Type B pancreatic cell (in vitro differentiated cells): Measurements from ENCODE around the gene E2F4. TPM values are rescaled to one million over a fixed set of nuclear protein-coding genes. Genes with fewer than 3 reads are reported as not detected.
A peak's percentile ranks its signal among the peaks of the same experiment; 100 is the strongest.

Experiments
- DNase-seq: peaks from one replicate; pipeline ENCODE4 v3.0.0; 2021; ENCODE audit warnings: mixed read lengths; ENCODE audit not compliant: unreplicated experiment; ENCODE audit errors: extremely low spot score
- H3K27ac Mint-ChIP-seq: 2 replicates; pipeline ENCODE4 v1.8.0; 2021; ENCODE audit warnings: mild to moderate bottlenecking, mixed read lengths
- H3K27me3 Mint-ChIP-seq: 2 replicates; pipeline ENCODE4 v1.8.0; 2021; ENCODE audit warnings: mixed read lengths
- H3K36me3 Mint-ChIP-seq: 2 replicates; pipeline ENCODE4 v1.8.0; 2021; ENCODE audit warnings: mixed read lengths
- H3K4me1 Mint-ChIP-seq: one replicate; pipeline ENCODE4 v1.8.0; 2021; ENCODE audit warnings: mixed read lengths; ENCODE audit not compliant: unreplicated experiment
- H3K4me3 Mint-ChIP-seq: 2 replicates; pipeline ENCODE4 v1.8.0; 2021; ENCODE audit warnings: mild to moderate bottlenecking, mixed read lengths
- H3K9me3 Mint-ChIP-seq: 2 replicates; pipeline ENCODE4 v1.8.0; 2021; ENCODE audit warnings: mixed read lengths
- total RNA-seq: library from RNA; stranded (reverse); gene quantifications from 2 replicates; pipeline ENCODE4 v1.2.1, GENCODE V29; 2021; ENCODE audit warnings: low replicate concordance
- TF ChIP-seq, protein P1 (sequence below): fragments of 200-600 bp; sonication (generic); conservative IDR thresholded peaks from 2 replicates; pipeline ENCODE4 v1.5.0; 2021; ENCODE audit warnings: antibody characterized with exemption, mild to moderate bottlenecking

Gene E2F4
- total RNA-seq, 1 donor from 2014 or later = 84.5 TPM

DNA sequence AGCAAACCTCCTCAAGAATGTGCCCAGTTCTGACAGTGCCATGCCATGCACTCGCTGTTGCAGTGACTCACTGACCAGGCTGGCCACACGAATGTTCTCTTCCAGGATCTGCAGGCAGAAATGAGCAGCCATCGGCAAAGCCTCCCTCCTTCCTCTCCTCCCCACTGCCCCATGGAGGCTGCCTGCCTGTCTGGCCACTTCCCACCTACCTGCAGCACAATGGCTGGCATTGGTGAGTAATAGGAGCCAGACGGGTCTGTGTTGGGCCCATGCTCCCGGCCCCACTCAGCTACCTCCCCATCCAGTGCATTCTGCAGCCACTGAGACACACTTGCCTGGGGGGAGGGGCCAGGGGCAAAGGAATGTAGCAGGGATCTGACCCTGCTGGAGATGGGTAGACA lies 5.4 kb upstream of the E2F4 start:
- H3K27me3 Mint-ChIP-seq = peaks cover 12% of the 10 kb centered on the region
- TF ChIP-seq, protein P1, sequence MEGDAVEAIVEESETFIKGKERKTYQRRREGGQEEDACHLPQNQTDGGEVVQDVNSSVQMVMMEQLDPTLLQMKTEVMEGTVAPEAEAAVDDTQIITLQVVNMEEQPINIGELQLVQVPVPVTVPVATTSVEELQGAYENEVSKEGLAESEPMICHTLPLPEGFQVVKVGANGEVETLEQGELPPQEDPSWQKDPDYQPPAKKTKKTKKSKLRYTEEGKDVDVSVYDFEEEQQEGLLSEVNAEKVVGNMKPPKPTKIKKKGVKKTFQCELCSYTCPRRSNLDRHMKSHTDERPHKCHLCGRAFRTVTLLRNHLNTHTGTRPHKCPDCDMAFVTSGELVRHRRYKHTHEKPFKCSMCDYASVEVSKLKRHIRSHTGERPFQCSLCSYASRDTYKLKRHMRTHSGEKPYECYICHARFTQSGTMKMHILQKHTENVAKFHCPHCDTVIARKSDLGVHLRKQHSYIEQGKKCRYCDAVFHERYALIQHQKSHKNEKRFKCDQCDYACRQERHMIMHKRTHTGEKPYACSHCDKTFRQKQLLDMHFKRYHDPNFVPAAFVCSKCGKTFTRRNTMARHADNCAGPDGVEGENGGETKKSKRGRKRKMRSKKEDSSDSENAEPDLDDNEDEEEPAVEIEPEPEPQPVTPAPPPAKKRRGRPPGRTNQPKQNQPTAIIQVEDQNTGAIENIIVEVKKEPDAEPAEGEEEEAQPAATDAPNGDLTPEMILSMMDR = no peak
- H3K4me1 Mint-ChIP-seq = peaks cover 7% of the 10 kb centered on the region
- H3K9me3 Mint-ChIP-seq = no peaks in the 10 kb centered on the region
- no peak overlapping the region for H3K4me3 Mint-ChIP-seq
- H3K36me3 Mint-ChIP-seq = no peaks in the 10 kb centered on the region
- no peak for DNase-seq
- H3K27ac Mint-ChIP-seq = no peak overlapping the region

DNA sequence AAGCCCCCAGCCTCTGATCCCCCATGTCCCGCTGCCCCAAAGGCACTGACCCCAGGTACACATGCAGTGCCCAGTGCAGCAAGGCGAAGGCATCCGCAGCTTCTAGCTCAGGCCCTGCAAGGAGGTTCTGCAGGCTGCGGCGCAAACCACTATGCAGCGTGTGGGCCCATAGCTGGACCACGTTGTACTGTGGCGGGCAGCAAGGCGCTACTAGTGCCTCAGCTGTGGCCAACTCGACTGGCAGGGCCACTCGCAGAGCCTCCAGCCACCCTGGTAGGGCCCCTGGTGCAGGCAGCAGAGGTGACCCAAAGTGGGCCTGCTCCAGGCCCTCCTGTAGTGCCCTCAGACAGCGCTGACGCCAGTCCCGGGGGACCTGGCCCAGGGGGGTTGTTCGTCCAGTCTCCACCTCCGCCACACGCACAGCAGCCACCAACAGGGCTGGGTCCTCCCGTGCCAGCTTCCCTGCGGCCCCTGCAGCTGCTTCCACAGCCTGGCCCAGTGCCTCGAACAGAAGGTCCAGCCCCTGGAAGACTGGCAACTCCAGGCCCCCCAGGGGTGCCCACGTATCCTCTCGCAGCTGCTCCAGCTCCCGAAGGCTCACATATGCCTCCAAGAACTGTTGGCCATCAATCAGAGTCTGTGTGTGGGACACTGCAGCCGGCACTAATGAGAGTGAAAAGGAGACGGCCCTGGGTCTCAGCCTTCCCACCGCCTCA lies 4.6 kb upstream of the E2F4 start:
- H3K27me3 Mint-ChIP-seq = peaks cover 12% of the 10 kb centered on the region
- H3K27ac Mint-ChIP-seq = no peak overlapping the region
- no peaks in the 10 kb centered on the region for H3K9me3 Mint-ChIP-seq
- no peak overlapping the region for H3K4me3 Mint-ChIP-seq
- H3K36me3 Mint-ChIP-seq = no peaks in the 10 kb centered on the region
- peaks cover 10% of the 10 kb centered on the region for H3K4me1 Mint-ChIP-seq
- TF ChIP-seq, protein P1 = no peak
- no peak for DNase-seq

DNA sequence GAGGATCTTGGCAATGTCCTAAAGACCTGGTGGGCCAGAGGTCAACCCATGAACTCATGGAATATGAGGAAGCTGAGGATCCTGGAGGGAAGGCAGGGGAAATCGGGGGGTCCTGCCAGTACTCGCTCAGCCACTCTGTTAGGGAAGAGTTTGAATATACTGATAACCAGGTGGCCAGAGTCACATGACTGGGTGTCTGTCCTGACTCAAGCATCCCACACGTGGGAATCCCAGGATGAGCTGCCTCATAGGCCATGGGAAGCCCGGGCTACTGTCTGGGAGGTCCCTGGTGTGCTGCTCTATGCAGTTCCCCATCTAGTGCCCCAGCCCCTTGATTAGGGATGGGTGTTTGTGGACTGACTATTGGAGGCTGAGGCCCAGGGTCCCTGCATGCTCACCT lies 3.6 kb upstream of the E2F4 start:
- Mint-ChIP-seq H3K4me3 (no peak overlapping the region), H3K9me3 (no peaks in the 10 kb centered on the region), H3K4me1 (peaks cover 16% of the 10 kb centered on the region), H3K27ac (no peak overlapping the region), H3K36me3 (no peaks in the 10 kb centered on the region), H3K27me3 (peaks cover 12% of the 10 kb centered on the region)
- DNase-seq = no peak
- TF ChIP-seq, protein P1 = no peak

DNA sequence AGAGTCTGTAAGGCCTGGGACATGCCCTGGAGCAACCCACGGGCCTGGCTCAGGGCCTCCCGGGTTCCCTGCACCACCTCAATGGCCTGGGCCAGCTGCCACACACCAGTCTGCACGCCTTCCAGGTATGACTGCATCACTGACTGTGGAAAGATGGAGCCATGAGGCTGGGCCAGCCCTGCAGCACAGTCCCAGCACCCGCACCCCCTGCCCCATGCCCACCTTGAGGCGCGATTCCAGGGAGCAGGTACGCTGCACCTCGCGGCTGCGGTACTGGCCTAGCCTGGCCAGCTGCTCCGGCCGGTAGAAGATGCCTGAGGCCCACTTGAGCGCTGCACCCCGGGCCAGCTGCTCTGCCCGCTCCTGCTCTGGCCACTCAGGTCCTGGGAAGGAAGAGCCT lies 3.2 kb upstream of the E2F4 start:
- no peaks in the 10 kb centered on the region for H3K9me3 Mint-ChIP-seq
- TF ChIP-seq, protein P1 = no peak
- H3K4me3 Mint-ChIP-seq = no peak overlapping the region
- H3K27me3 Mint-ChIP-seq = peaks cover 12% of the 10 kb centered on the region
- H3K4me1 Mint-ChIP-seq = peaks cover 16% of the 10 kb centered on the region
- no peak for DNase-seq
- H3K27ac Mint-ChIP-seq = no peak overlapping the region
- H3K36me3 Mint-ChIP-seq = no peaks in the 10 kb centered on the region

DNA sequence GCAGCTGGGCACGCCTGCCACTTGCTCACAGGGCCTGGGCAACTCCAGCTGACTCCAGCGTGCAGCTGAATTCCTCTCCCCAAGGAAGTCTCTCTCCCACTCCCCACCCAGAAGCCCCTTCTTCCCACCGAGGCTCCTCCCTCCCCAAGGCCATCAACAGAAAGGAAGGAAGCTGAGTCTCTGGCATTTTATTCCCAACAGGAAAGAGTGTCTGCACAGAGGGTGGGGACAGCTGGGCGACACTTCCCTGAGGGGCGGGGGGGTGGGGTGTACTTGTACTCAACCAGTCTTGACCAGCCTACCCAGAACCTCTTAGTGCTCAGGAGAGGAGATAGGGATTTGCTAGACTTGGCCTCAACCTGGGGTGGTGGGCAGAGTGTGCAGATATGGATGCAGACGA lies 1.9 kb upstream of the E2F4 start, which contains the start of gene EXOC3L1:
Gene EXOC3L1 (minus strand): TSS at position 96 of the 400 bp plus-strand sequence. CDS start 460 bp downstream, outside the sequence.
- Mint-ChIP-seq H3K27ac (peak within 1 kb of the TSS; percentile 31), H3K36me3 (no peaks in the 10 kb centered on the region), H3K4me1 (peaks cover 15% of the 10 kb centered on the region), H3K4me3 (no peak within 1 kb of the TSS), H3K27me3 (peaks cover 11% of the 10 kb centered on the region), H3K9me3 (no peaks in the 10 kb centered on the region)
- no peak for DNase-seq
- TF ChIP-seq, protein P1 = no peak
